Tibial artery (tissue), 4 donors: ENCODE results near the gene BTBD6.

Source experiments
- DNase-seq, 2 donors: peaks; one replicate each; pipeline ENCODE4 v3.0.0-alpha.2; 2019
- H3K27ac ChIP-seq, 2 donors: fragments of 200-600 bp; sonication (generic) in 1 of 2; 1 replicate in 1 of 2; 2 replicates in 1 of 2; pipeline ENCODE4 v1.5.1; 2018 to 2019; ENCODE audit warnings: mild to moderate bottlenecking in 1 of 2
- H3K27me3 ChIP-seq, 2 donors: fragments of 200-600 bp; sonication (generic) in 1 of 2; one replicate each; pipeline versions ENCODE4 v1.5.1 to v1.6.0; 2016 to 2019
- H3K36me3 ChIP-seq, 3 donors: fragments of 200-600 bp; sonication (generic) in 2 of 3; one replicate each; pipeline ENCODE4 v1.5.1; 2016 to 2019; ENCODE audit warnings: mild to moderate bottlenecking in 2 of 3
- H3K4me1 ChIP-seq, 4 donors: fragments of 200-600 bp; sonication (generic) in 2 of 4; 1 replicate in 3 of 4; 2 replicates in 1 of 4; pipeline ENCODE4 v1.5.1; 2016 to 2019
- H3K4me3 ChIP-seq, 2 donors: fragments of 200-600 bp; sonication (generic) in 1 of 2; 1 replicate in 1 of 2; 2 replicates in 1 of 2; pipeline ENCODE4 v1.5.1; 2018 to 2019; ENCODE audit warnings: mild to moderate bottlenecking in 2 of 2
- H3K9me3 ChIP-seq, 3 donors: fragments of 200-600 bp; sonication (generic) in 1 of 3; one replicate each; pipeline ENCODE4 v1.5.1; 2016 to 2019
- intact Hi-C: fragments of 100-400 bp; cut with DNase I; formaldehyde crosslinking; loops from one replicate; pipeline ENCODE4 v1.15.0; 2023; ENCODE audit warnings: low total_unique reads
- TF ChIP-seq, protein P1 (sequence below), 2 experiments: fragments of 200-600 bp in 1 of 2; fragments of 450-650 bp in 1 of 2; IDR thresholded peaks; one replicate each; pipeline ENCODE4 v1.5.1; 2017 to 2019; ENCODE audit warnings: antibody characterized with exemption in 2 of 2, mild to moderate bottlenecking in 1 of 2, moderate library complexity in 1 of 2

BTBD6 gene

DNA sequence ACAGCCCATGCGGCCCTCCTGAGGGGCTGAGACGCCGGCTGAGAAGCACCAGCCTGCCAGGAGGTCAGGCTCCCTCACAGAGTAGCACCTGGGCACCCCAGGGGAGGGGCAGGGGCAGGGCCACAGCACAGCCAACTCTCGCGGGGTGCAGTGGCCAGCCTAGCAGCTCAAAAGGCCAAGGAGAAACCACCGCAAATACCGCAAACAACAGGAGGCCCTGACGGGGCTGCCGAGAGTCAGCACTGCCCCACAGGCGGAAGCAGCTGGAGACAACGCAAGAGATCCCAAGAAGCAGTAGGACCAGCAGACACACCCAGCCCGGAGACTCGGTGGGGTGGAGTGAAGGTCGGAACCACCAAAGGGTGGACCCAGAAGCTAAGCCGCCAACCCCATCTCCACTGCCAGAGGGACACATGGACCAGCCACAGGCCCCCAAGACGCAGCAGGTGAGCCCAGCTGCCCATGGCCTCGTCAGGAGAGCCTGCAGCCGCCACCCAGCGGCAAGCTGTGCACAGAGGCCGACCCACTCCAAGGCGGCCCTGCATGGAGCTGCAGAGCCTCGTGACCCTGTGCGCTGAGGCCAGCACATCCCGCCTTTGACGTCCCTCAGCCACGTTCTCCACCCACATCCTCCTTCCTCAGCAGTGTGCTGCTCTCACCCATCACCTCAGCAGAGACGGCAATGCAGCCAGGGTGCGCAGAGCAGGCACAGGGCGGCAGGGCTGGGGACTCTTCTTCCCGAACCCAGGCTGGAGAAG, 31.7 kb upstream of the BTBD6 start:
- H3K36me3 ChIP-seq: peaks cover 38 to 91% (median 65%) of the 10 kb centered on the region in 3 donors
- H3K27me3 ChIP-seq: no peaks in the 10 kb centered on the region
- intact Hi-C loops: no loop called here
- H3K27ac ChIP-seq: no peak overlapping the region
- no peak overlapping the region for H3K4me3 ChIP-seq
- no peaks in the 10 kb centered on the region for H3K4me1 ChIP-seq
- TF ChIP-seq, protein P1, sequence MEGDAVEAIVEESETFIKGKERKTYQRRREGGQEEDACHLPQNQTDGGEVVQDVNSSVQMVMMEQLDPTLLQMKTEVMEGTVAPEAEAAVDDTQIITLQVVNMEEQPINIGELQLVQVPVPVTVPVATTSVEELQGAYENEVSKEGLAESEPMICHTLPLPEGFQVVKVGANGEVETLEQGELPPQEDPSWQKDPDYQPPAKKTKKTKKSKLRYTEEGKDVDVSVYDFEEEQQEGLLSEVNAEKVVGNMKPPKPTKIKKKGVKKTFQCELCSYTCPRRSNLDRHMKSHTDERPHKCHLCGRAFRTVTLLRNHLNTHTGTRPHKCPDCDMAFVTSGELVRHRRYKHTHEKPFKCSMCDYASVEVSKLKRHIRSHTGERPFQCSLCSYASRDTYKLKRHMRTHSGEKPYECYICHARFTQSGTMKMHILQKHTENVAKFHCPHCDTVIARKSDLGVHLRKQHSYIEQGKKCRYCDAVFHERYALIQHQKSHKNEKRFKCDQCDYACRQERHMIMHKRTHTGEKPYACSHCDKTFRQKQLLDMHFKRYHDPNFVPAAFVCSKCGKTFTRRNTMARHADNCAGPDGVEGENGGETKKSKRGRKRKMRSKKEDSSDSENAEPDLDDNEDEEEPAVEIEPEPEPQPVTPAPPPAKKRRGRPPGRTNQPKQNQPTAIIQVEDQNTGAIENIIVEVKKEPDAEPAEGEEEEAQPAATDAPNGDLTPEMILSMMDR (IDR thresholded peaks at IDR 0.05): no peak
- H3K9me3 ChIP-seq: no peaks in the 10 kb centered on the region
- no peak for DNase-seq

DNA sequence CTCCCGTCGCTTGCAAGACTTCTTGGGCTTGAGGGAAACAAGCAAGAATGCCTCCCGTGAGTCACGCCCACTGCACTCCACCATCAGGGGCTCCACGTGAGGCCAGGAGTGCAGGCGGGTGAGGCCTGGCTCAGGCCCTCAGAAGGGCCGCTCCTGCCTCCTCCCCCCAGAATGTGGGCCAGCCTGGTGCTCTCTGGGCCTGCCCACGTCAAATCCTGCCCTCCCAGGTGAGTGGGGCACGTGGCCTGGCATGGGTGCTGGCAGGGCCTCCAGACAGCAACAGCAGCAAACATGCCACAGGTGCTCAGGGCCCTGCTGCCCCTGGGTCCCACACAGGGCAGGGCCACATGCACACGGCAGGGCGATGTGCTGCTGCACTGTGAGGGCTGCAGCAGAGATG, 30.6 kb upstream of the BTBD6 start:
- peaks cover 38 to 87% (median 64%) of the 10 kb centered on the region in 3 donors for H3K36me3 ChIP-seq
- no peak for DNase-seq
- H3K27me3 ChIP-seq: no peaks in the 10 kb centered on the region
- no peaks in the 10 kb centered on the region for H3K9me3 ChIP-seq
- H3K4me3 ChIP-seq: no peak overlapping the region
- no peaks in the 10 kb centered on the region for H3K4me1 ChIP-seq
- H3K27ac ChIP-seq: no peak overlapping the region
- intact Hi-C loops: no loop called here
- TF ChIP-seq, protein P1 (IDR thresholded peaks at IDR 0.05): no peak

DNA sequence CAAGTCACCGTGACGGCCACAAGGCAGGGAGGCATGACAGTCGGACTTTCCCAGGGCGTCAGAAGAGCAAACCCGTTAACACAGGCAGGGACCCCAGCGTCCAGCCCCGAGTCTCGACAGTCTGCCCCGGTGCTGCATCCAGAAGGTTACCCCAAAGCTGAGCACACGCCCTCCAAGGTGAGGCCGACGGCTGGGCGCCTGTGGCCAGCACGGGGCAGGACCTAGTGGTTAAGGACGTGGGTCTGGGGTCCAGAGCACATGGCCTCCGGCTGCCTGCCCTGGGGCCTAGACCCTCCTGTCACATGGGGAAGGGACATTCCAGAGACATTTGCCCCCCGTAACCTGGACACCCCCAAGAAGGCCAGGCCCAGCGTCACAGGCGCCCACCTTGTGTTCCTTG, 29.7 kb upstream of the BTBD6 start:
- DNase-seq: no peak
- Histone ChIP-seq H3K4me1 (no peaks in the 10 kb centered on the region), H3K36me3 (peaks cover 38 to 86% (median 68%) of the 10 kb centered on the region in 3 donors), H3K27ac (no peak overlapping the region), H3K4me3 (no peak overlapping the region), H3K27me3 (no peaks in the 10 kb centered on the region), H3K9me3 (no peaks in the 10 kb centered on the region)
- TF ChIP-seq, protein P1 (IDR thresholded peaks at IDR 0.05): no peak
- intact Hi-C loops: no loop called here

DNA sequence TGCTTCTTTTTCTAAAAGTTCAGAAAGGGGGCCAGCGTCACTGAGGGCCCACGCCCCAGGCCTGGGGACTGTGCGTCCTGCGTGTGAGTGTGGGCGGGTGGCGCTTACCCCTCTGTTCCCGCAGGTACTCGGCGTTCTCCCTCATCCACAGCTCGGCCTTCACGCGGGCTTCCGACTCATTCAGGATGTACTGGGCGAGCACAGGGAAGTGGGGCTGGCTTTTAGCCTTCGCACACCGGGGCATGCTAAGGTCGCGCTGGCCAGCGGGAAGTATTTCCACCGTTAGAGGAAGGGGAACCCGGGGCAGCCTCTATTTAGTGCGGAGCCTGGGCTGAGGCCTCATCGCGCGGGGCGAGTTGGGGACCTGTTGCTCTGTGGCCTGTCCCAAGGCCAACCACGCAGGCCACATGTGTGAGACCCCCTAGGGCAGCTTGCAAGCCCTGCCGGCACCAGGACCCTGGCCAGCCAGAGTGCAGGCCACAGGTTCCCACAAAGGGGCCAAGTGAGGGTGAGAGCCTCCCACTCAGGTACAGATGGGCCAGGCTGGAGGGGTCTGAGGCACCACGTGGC, 29.2 kb upstream of the BTBD6 start:
- peaks cover 41 to 86% (median 73%) of the 10 kb centered on the region in 3 donors for H3K36me3 ChIP-seq
- H3K4me3 ChIP-seq: no peak overlapping the region

DNA sequence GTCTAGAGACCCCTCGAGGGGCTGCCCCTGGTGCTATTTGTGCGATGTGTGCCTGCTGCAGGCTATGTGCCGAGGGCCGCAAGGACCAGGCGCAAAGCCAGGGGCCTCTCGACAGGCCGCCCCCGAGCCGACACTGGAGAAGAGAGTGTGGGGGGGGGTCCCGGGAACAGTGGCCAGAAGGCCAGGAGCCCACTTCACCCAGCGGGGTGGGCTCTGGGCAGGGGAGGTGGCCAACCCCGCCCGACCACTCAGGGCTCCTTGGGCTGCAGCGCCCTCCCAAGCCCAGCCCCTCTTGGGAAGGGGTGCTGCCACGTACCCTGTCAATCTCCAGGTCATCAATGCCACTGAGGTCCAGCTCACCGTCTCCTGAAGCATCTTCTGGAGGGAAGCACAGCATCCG, 28.6 kb upstream of the BTBD6 start:
- H3K4me1 ChIP-seq: no peaks in the 10 kb centered on the region
- no peaks in the 10 kb centered on the region for H3K27me3 ChIP-seq
- intact Hi-C loops: no loop called here
- no peaks in the 10 kb centered on the region for H3K9me3 ChIP-seq
- H3K27ac ChIP-seq: no peak overlapping the region
- DNase-seq: no peak
- TF ChIP-seq, protein P1 (IDR thresholded peaks at IDR 0.05): no peak
- peaks cover 42 to 87% (median 79%) of the 10 kb centered on the region in 3 donors for H3K36me3 ChIP-seq
- H3K4me3 ChIP-seq: no peak overlapping the region

More for the DNA sequence above, 29.2 kb upstream of the BTBD6 start:
- intact Hi-C loops: no loop called here
- Histone ChIP-seq H3K9me3 (no peaks in the 10 kb centered on the region), H3K4me1 (no peaks in the 10 kb centered on the region), H3K27me3 (no peaks in the 10 kb centered on the region), H3K27ac (no peak overlapping the region)
- TF ChIP-seq, protein P1 (IDR thresholded peaks at IDR 0.05): no peak
- no peak for DNase-seq
